ENCODE measurements around the gene C10orf95.

C10orf95 gene

DNA sequence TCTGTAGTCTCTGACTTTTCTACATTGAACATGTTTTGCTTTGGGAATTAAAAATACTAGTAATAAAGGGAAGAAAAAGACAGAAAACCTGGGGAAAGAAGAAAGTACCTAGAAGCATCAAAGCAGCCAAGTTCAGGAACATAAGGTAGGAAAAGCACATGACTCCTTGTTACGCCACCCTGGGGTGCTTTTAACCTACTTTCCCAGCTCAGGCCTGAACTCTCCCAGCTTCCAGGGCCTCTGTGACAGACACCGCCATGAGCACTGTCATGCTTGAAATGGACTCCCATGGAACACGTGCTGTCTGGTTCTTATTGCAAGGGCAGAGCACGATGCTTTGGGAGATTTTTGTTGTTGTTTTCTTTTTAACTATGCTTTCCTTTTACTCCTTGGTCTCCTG is 39.8 kb upstream of the C10orf95 start:
- no peak overlapping the region for H3K27ac ChIP-seq (ENCODE audit: low read depth, low read length)
- H3K27me3 ChIP-seq (ENCODE audit: control insufficient read depth, low read length) = no peaks in the 10 kb centered on the region
- no peak overlapping the region for H3K4me2 ChIP-seq (ENCODE audit: low read length)
- peaks cover 47% of the 10 kb centered on the region for H3K36me3 ChIP-seq (ENCODE audit: control insufficient read depth, low read length)
- H3K9me2 ChIP-seq (replicated peaks; ENCODE audit: control insufficient read depth, low read length) = no peaks in the 10 kb centered on the region
- H4K20me1 ChIP-seq (ENCODE audit: control insufficient read depth, insufficient read depth, low read depth, low read length) = no peaks in the 10 kb centered on the region; the same call in 1 of the 2 replicates
- no peaks in the 10 kb centered on the region for H3F3A ChIP-seq (ENCODE audit: control insufficient read depth, insufficient read depth)
- no peaks in the 10 kb centered on the region for H3K9me3 ChIP-seq (ENCODE audit: control insufficient read depth, insufficient read depth, low read length)
- TF ChIP-seq, protein P1, sequence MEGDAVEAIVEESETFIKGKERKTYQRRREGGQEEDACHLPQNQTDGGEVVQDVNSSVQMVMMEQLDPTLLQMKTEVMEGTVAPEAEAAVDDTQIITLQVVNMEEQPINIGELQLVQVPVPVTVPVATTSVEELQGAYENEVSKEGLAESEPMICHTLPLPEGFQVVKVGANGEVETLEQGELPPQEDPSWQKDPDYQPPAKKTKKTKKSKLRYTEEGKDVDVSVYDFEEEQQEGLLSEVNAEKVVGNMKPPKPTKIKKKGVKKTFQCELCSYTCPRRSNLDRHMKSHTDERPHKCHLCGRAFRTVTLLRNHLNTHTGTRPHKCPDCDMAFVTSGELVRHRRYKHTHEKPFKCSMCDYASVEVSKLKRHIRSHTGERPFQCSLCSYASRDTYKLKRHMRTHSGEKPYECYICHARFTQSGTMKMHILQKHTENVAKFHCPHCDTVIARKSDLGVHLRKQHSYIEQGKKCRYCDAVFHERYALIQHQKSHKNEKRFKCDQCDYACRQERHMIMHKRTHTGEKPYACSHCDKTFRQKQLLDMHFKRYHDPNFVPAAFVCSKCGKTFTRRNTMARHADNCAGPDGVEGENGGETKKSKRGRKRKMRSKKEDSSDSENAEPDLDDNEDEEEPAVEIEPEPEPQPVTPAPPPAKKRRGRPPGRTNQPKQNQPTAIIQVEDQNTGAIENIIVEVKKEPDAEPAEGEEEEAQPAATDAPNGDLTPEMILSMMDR (IDR thresholded peaks at IDR 0.05; ENCODE audit: low read depth, low read length, poor library complexity, severe bottlenecking) = no peak
- TF ChIP-seq EZH2phosphoT487 (IDR thresholded peaks at IDR 0.05; ENCODE audit: borderline replicate concordance, low read length) = no peak
- H3K79me2 ChIP-seq (ENCODE audit: control insufficient read depth, low read length) = peaks cover 47% of the 10 kb centered on the region
- no peak overlapping the region for H3K4me3 ChIP-seq (ENCODE audit: low read length)
- no peaks in the 10 kb centered on the region for H3K4me1 ChIP-seq (ENCODE audit: control insufficient read depth, low read length)

DNA sequence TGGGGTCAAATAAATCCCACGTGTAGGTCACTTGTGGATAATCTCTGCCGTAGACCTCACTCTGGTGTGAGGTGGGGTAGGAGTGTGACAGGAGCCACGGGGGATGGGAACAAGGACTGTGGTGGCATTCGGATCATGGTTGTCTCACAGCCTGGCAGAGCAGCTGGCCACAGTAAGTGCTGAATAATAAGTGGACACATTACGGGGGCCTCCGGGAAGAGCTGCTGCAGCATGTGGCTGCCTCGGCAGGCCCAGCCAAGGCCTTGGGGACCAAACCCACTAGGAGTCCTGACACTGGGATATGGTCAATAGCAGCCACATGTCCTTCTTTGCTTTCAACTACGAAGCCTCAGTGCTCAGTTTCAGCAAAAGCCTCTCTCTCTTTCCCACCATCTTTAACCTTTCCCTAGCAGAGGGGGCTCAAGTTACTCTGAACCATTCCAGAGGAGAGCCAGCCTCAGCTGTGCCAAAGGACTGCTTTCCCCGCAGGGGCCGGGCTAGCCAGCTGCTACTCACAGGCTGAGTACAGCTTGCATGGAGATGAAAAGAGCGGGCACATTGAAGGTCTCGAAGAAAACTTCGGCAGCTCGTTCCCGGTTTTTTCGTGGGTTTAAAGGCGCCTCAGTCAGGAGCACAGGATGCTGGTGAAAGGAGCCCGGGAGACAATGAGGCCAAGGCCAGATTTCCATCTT is 33.9 kb upstream of the C10orf95 start:
- Histone ChIP-seq H3K27ac (ENCODE audit: low read depth, low read length) (no peak overlapping the region), H3K9me3 (ENCODE audit: control insufficient read depth, insufficient read depth, low read length) (no peaks in the 10 kb centered on the region), H3K4me3 (ENCODE audit: low read length) (no peak overlapping the region), H3K79me2 (ENCODE audit: control insufficient read depth, low read length) (no peaks in the 10 kb centered on the region), H3K9me2 (replicated peaks; ENCODE audit: control insufficient read depth, low read length) (no peaks in the 10 kb centered on the region), H3K4me2 (ENCODE audit: low read length) (no peak overlapping the region), H3K4me1 (ENCODE audit: control insufficient read depth, low read length) (peaks cover 12% of the 10 kb centered on the region), H3K27me3 (ENCODE audit: control insufficient read depth, low read length) (no peaks in the 10 kb centered on the region), H4K20me1 (ENCODE audit: control insufficient read depth, insufficient read depth, low read depth, low read length) (no peaks in the 10 kb centered on the region), H3F3A (ENCODE audit: control insufficient read depth, insufficient read depth) (no peaks in the 10 kb centered on the region), H3K36me3 (ENCODE audit: control insufficient read depth, low read length) (peaks cover 86% of the 10 kb centered on the region)
- TF ChIP-seq, protein P1 (IDR thresholded peaks at IDR 0.05; ENCODE audit: low read depth, low read length, poor library complexity, severe bottlenecking) = no peak
- no peak for TF ChIP-seq EZH2phosphoT487 (IDR thresholded peaks at IDR 0.05; ENCODE audit: borderline replicate concordance, low read length)

- no peak overlapping the region; the same call in 1 of the 2 replicates for H3K4me2 ChIP-seq (ENCODE audit: low read length)
- peaks cover 96% of the 10 kb centered on the region for H3K36me3 ChIP-seq (ENCODE audit: control insufficient read depth, low read length)
- H3K9me2 ChIP-seq (replicated peaks; ENCODE audit: control insufficient read depth, low read length) = no peaks in the 10 kb centered on the region
- H3K9me3 ChIP-seq (ENCODE audit: control insufficient read depth, insufficient read depth, low read length) = no peaks in the 10 kb centered on the region
- H4K20me1 ChIP-seq (ENCODE audit: control insufficient read depth, insufficient read depth, low read depth, low read length) = no peaks in the 10 kb centered on the region
- H3K27ac ChIP-seq (ENCODE audit: low read depth, low read length) = no peak overlapping the region
- H3F3A ChIP-seq (ENCODE audit: control insufficient read depth, insufficient read depth) = no peaks in the 10 kb centered on the region
- TF ChIP-seq, protein P1 (IDR thresholded peaks at IDR 0.05; ENCODE audit: low read depth, low read length, poor library complexity, severe bottlenecking) = no peak
- no peak for TF ChIP-seq EZH2phosphoT487 (IDR thresholded peaks at IDR 0.05; ENCODE audit: borderline replicate concordance, low read length)
- no peak overlapping the region for H3K4me3 ChIP-seq (ENCODE audit: low read length)
- H3K79me2 ChIP-seq (ENCODE audit: control insufficient read depth, low read length) = no peaks in the 10 kb centered on the region
- peaks cover 12% of the 10 kb centered on the region for H3K4me1 ChIP-seq (ENCODE audit: control insufficient read depth, low read length)
- no peaks in the 10 kb centered on the region for H3K27me3 ChIP-seq (ENCODE audit: control insufficient read depth, low read length)
These were observed 32.7 kb upstream of the C10orf95 start for GRCh38 chr10:102484021-102484420.

All from DOHH2 (cell line).